Spinal cord (tissue), 10 donors: Measurements from ENCODE around the gene BARHL2. TPM values are rescaled to one million over a fixed set of nuclear protein-coding genes. Genes with fewer than 3 reads are reported as not detected.

ENCODE experiments used
- DNase-seq, 6 donors: peaks; one replicate each; pipeline versions ENCODE4 v3.0.0 to v3.0.0-alpha.2; 2013 to 2015; ENCODE audit warnings: low spot score in 6 of 6, low read depth in 4 of 6
- H3K27ac ChIP-seq: one replicate; pipeline ENCODE4 v1.5.1; 2013; ENCODE audit warnings: low read depth, low read length, control low read depth
- H3K27me3 ChIP-seq: one replicate; pipeline ENCODE4 v1.6.1; 2013; ENCODE audit warnings: low read length; ENCODE audit not compliant: control insufficient read depth, insufficient read depth
- H3K36me3 ChIP-seq: one replicate; pipeline ENCODE4 v1.6.1; 2013; ENCODE audit warnings: low read length; ENCODE audit not compliant: control insufficient read depth, insufficient read depth
- H3K4me1 ChIP-seq: one replicate; pipeline ENCODE4 v1.6.1; 2013; ENCODE audit warnings: low read length; ENCODE audit not compliant: control insufficient read depth, insufficient read depth
- H3K4me3 ChIP-seq: one replicate; pipeline ENCODE4 v1.5.1; 2013; ENCODE audit warnings: low read depth, low read length, control low read depth
- H3K9me3 ChIP-seq: one replicate; pipeline ENCODE4 v1.6.1; 2013; ENCODE audit warnings: low read length; ENCODE audit not compliant: control insufficient read depth, insufficient read depth
- WGBS: methylation state at CpG from one replicate; pipeline ENCODE4 v1.1.5; 2013; ENCODE audit warnings: missing lambda C conversion rate; ENCODE audit not compliant: insufficient coverage; 5-methylcytosine and 5-hydroxymethylcytosine counted together
- polyA plus RNA-seq, 2 donors: library from polyadenylated mRNA; unstranded; fragments of 120-200 nt; gene quantifications; one replicate each; pipeline ENCODE4 v1.2.1, GENCODE V29; 2013; ENCODE audit not compliant: insufficient read length in 2 of 2
- total RNA-seq, 2 donors: library from RNA; depleted of rRNA in 1 of 2; stranded (reverse); fragments of 120-200 nt in 1 of 2; fragments of >200 nt in 1 of 2; gene quantifications; one replicate each; pipeline versions ENCODE4 v1.2.3 to v1.2.4, GENCODE V29; 2013 to 2014
- donor health status: healthy.

BARHL2 gene
- total and polyA plus RNA-seq, 4 donors: 0.10 to 3.8 (median 2.1) TPM

- H3K27me3 ChIP-seq: peaks cover 72% of the 10 kb centered on the region
- no peak overlapping the region for H3K27ac ChIP-seq
- H3K36me3 ChIP-seq: no peaks in the 10 kb centered on the region
- H3K4me3 ChIP-seq: no peak overlapping the region
- peak in 2 of 6 donors; percentile 11 to 13 for DNase-seq
- H3K9me3 ChIP-seq: no peaks in the 10 kb centered on the region
- no CpG with 5 or more reads among the region's 3 CpGs for WGBS
- peaks cover 19% of the 10 kb centered on the region for H3K4me1 ChIP-seq
Observed at GRCh38 chr1:90732136-90732535, 15.0 kb upstream of the BARHL2 start.

- Histone ChIP-seq H3K27ac (no peak overlapping the region), H3K27me3 (peaks cover 78% of the 10 kb centered on the region), H3K36me3 (no peaks in the 10 kb centered on the region), H3K4me1 (peaks cover 25% of the 10 kb centered on the region), H3K4me3 (no peak overlapping the region), H3K9me3 (no peaks in the 10 kb centered on the region)
- peak in 2 of 6 donors; percentile 29 to 49 for DNase-seq
- WGBS: no CpG with 5 or more reads among the region's 6 CpGs
Observed at GRCh38 chr1:90731382-90732050, 14.4 kb upstream of the BARHL2 start.

- WGBS: 3% methylated on average over 45 of the region's 51 CpGs
- H3K4me1 ChIP-seq: peaks cover 35% of the 10 kb centered on the region
- no peaks in the 10 kb centered on the region for H3K36me3 ChIP-seq
- peak in 2 of 6 donors; percentile 66 to 68 for DNase-seq
- no peaks in the 10 kb centered on the region for H3K9me3 ChIP-seq
- H3K27ac ChIP-seq: no peak overlapping the region
- H3K27me3 ChIP-seq: peaks cover 89% of the 10 kb centered on the region
- no peak overlapping the region for H3K4me3 ChIP-seq
Observed at GRCh38 chr1:90730243-90731022, 13.3 kb upstream of the BARHL2 start.

GRCh38 chr1:90729504-90730242, 12.6 kb upstream of the BARHL2 start:
- Histone ChIP-seq H3K4me3 (no peak overlapping the region), H3K4me1 (peaks cover 43% of the 10 kb centered on the region), H3K36me3 (no peaks in the 10 kb centered on the region), H3K9me3 (no peaks in the 10 kb centered on the region), H3K27ac (no peak overlapping the region), H3K27me3 (peaks cover 97% of the 10 kb centered on the region)
- peak in 2 of 6 donors; percentile 44 to 65 for DNase-seq
- WGBS: 3% methylated on average over 32 of the region's 36 CpGs

- no peak overlapping the region for H3K27ac ChIP-seq
- H3K36me3 ChIP-seq: no peaks in the 10 kb centered on the region
- no peak overlapping the region for H3K4me3 ChIP-seq
- WGBS: 7% methylated on average over 21 of the region's 25 CpGs
- DNase-seq: peak in 2 of 6 donors; percentile 48 to 58
- peaks cover 99% of the 10 kb centered on the region for H3K27me3 ChIP-seq
- no peaks in the 10 kb centered on the region for H3K9me3 ChIP-seq
- peaks cover 50% of the 10 kb centered on the region for H3K4me1 ChIP-seq
Observed at GRCh38 chr1:90728502-90729287, 11.6 kb upstream of the BARHL2 start.

GRCh38 chr1:90727917-90728501, 10.9 kb upstream of the BARHL2 start:
- Histone ChIP-seq H3K9me3 (no peaks in the 10 kb centered on the region), H3K27me3 (peaks cover 99% of the 10 kb centered on the region), H3K36me3 (no peaks in the 10 kb centered on the region), H3K27ac (no peak overlapping the region), H3K4me1 (peaks cover 54% of the 10 kb centered on the region), H3K4me3 (no peak overlapping the region)
- DNase-seq: peak in 2 of 6 donors; percentile 36
- 0% methylated on average over 1 of the region's 5 CpGs for WGBS

- H3K9me3 ChIP-seq: no peaks in the 10 kb centered on the region
- H3K4me1 ChIP-seq: peaks cover 54% of the 10 kb centered on the region
- H3K27me3 ChIP-seq: peaks cover 100% of the 10 kb centered on the region
- 10% methylated on average over 25 of the region's 25 CpGs for WGBS
- H3K36me3 ChIP-seq: no peaks in the 10 kb centered on the region
- peak in 1 of 6 donors; percentile 22 for DNase-seq
- H3K27ac ChIP-seq: no peak overlapping the region
- H3K4me3 ChIP-seq: no peak overlapping the region
Observed at GRCh38 chr1:90726986-90727480, 9.9 kb upstream of the BARHL2 start.

GRCh38 chr1:90726425-90726985, 9.4 kb upstream of the BARHL2 start:
- peaks cover 55% of the 10 kb centered on the region for H3K4me1 ChIP-seq
- DNase-seq: peak in 2 of 6 donors; percentile 41 to 62
- no peak overlapping the region for H3K27ac ChIP-seq
- no peaks in the 10 kb centered on the region for H3K9me3 ChIP-seq
- no peak overlapping the region for H3K4me3 ChIP-seq
- H3K27me3 ChIP-seq: peaks cover 100% of the 10 kb centered on the region
- no peaks in the 10 kb centered on the region for H3K36me3 ChIP-seq
- WGBS: 3% methylated on average over 27 of the region's 28 CpGs
